ENCODE measurements around the gene ONECUT3.

DNA sequence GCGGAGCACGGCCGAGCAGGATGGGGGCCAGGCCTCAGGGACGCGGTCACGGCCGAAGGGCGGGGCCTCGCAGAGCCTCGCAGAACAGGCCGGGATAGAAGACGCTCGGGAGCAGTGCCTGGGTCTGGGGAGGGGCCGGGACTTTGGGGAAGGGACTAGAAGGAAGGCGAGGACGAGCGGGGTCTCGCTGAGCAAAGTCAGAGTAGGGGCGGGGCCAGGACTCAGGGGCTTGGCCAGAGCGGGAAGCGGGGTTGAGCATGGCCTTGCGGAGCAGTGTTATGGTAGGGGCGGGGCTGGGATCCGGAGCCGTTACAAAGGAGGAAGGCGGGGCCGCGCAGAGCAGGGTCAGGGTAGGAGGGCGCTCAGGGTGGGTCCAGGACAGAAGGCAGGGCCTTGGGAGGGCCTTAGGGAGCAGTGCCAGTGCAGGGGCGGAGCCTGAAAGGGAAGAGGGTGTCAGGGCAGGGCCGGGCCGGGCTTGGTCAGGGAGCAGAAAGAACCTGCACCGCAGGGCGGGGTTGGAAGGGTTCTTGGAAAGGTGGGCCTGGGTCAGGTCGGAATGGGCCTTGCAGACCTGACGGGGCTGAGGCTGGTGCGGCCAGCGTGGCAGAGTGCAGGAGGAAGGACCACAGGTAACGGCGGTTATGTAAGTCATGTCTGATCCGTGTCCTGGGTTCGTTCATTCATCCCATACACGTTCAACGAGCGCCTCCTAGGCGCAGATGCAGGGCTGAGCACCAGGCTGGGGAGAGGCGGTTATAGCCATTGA lies 59.3 kb downstream of the ONECUT3 start:
- TF ChIP-seq, protein P1, sequence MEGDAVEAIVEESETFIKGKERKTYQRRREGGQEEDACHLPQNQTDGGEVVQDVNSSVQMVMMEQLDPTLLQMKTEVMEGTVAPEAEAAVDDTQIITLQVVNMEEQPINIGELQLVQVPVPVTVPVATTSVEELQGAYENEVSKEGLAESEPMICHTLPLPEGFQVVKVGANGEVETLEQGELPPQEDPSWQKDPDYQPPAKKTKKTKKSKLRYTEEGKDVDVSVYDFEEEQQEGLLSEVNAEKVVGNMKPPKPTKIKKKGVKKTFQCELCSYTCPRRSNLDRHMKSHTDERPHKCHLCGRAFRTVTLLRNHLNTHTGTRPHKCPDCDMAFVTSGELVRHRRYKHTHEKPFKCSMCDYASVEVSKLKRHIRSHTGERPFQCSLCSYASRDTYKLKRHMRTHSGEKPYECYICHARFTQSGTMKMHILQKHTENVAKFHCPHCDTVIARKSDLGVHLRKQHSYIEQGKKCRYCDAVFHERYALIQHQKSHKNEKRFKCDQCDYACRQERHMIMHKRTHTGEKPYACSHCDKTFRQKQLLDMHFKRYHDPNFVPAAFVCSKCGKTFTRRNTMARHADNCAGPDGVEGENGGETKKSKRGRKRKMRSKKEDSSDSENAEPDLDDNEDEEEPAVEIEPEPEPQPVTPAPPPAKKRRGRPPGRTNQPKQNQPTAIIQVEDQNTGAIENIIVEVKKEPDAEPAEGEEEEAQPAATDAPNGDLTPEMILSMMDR (IDR thresholded peaks at IDR 0.05; ENCODE audit: low read length) = peak; percentile 92
- no peak for TF ChIP-seq EZH2 (optimal IDR thresholded peaks at IDR 0.05; ENCODE audit: low read depth, low read length)
